HFF-Myc (cell line): ENCODE results near the gene PRSS16.
A peak's percentile ranks its signal among the peaks of the same experiment; 100 is the strongest.

Experiments used
- DNase-seq: peaks from one replicate; pipeline ENCODE4 v3.0.0-alpha.2; 2011; ENCODE audit warnings: low read depth; ENCODE audit errors: extremely low read depth
- H3K4me3 ChIP-seq: replicated peaks from 2 replicates; pipeline ENCODE4 v1.5.1; 2011; ENCODE audit warnings: low read depth, mild to moderate bottlenecking, control low read depth, low read length
- CTCF ChIP-seq: IDR thresholded peaks from 2 replicates; pipeline ENCODE4 v1.5.1; 2012; ENCODE audit warnings: mild to moderate bottlenecking, low read depth, low read length, control low read depth; ENCODE audit errors: missing control alignments

The PRSS16 gene

DNA sequence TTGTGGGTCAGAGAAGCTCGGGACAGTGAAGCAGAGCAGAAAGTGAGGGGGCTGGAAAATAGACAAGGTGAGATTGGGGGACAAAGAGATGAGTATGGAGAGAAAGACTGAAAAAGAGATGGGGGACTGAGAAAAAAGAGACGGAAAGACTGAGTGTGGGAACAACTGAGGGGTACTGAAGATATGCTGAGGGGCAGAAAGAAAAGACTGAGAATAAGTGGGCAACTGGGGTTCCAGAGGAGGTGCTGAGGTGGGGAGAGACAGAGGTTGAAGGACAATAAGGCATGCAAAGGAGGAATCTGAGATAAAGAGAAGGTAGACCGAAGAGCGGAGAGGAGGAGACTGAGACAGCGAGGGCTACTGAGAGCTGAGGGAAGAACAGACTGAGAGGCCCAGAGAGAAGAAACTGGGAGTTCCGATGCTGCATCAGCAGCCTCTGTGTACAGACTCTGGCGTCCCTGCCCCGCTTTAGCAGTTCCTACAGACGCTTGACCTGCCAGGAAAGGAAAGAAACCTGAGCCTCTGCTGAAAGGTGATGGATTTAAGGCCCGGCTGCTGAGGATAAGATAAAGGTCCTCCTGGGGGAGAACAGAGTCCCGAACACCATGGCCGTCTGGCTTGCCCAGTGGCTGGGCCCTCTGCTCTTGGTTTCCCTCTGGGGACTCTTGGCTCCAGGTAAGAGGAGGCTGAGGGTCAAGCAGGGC lies at the start of gene PRSS16:
PRSS16 (plus strand) TSS at position 569 of the 704 bp plus-strand sequence; CDS start at position 606, 37 bp downstream.
- DNase-seq: no peak
- no peak for TF ChIP-seq CTCF
- H3K4me3 ChIP-seq: no peak within 1 kb of the TSS

GRCh38 chr6:27205375-27206278 lies 41.9 kb upstream of the PRSS16 start:
- peak; percentile 29 for DNase-seq
- H3K4me3 ChIP-seq: peak overlapping the region; percentile 40
- TF ChIP-seq CTCF: no peak

DNA sequence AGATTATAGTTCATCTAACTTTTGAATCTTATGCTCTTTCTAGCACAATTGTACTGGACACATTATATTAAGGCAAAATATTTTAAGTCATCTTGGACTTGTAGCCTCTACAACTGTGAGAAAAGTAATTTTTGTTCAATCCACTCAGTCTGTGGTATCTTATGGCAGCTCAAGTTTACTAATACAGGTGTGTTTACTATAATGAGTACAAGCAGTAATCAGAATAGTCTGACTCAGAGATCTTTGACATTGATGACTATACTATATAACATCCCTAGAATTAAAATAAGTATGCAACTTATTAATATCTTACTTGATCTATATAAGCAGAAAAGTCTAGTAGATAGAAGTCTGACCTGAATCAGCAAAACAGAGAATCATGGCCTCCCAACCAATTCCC lies 40.7 kb upstream of the PRSS16 start:
- no peak for TF ChIP-seq CTCF
- H3K4me3 ChIP-seq: no peak overlapping the region
- no peak for DNase-seq

- no peak overlapping the region for H3K4me3 ChIP-seq
- no peak for DNase-seq
- TF ChIP-seq CTCF: no peak
Measured at GRCh38 chr6:27208042-27208441, 39.5 kb upstream of the PRSS16 start.

- no peak for TF ChIP-seq CTCF
- H3K4me3 ChIP-seq: no peak overlapping the region
- no peak for DNase-seq
Measured at GRCh38 chr6:27209196-27209595, 38.3 kb upstream of the PRSS16 start.

DNA sequence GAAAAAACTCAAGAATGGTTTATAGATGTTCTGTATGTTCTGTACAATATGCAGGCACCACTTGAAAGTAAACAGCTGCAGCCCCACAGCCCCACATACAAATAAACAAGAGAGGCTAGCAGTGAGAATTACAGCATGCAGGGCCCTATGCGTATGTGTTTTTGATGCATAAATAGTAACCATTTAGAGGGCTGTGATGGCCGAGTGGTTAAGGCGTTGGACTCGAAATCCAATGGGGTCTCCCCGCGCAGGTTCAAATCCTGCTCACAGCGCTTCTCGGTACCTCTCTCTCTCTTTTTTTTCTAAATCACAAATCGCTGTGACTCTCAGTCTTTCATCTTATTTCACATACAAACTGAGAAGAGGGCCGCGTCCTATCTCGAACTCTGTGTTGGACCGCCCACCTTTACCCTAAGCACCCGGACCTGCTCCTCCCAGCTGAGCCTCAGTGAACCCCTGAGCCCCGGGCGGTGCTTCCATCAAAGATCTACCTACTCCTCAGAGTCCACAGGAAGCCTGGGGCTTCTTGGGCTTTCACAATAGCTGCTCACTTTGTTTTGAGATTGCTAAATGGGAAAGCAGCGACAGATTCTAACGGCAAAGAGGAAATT lies 37.7 kb upstream of the PRSS16 start:
- no peak for TF ChIP-seq CTCF
- no peak overlapping the region for H3K4me3 ChIP-seq
- no peak for DNase-seq
